Measurements from ENCODE around the gene RELN. TPM values are rescaled to one million over a fixed set of nuclear protein-coding genes. Genes with fewer than 3 reads are reported as not detected.

RELN gene
- total and polyA plus RNA-seq, 3 donors from 2014 or later: 3.8 to 5.8 (median 5.2) TPM

DNA sequence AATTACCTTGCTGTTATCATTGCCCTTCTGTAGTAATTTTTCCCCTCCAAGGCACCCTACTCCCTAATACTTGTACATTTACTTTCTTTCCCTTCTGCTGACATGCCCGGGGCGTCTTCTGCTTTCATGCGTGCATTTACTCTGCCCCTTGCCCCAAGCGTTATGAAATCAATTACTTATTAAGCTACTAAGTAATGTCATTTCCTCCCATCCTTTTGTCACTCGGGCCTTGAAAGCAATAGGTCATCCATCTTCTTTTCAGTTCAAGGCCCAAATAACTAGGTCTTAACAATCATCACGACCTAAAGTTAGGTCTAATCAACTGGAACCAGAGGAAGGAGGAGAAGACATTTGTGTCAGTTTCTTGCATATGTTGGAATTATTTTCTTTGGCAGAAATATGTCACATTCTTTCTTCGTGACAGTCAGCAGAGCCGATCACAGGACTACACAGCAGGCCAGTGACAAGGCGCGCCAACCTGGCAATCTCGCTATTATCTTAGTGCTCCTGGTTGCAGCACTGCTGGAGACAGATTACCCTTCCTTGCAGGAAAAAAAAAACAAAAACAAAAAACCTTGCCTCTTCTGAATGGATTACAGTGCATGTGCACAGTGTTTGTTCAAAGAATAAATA lies 179.2 kb downstream of the RELN start:
- WGBS, 2 donors: 58 to 69% methylated on average over 11 of the region's 11 CpGs
- intact Hi-C loops (cut with DNase I; ENCODE audit: low total_unique reads): no loop called here
- Histone ChIP-seq H3K27ac (no peak overlapping the region), H3K4me3 (no peak overlapping the region), H3K36me3 (ENCODE audit: low read depth, missing control alignments) (no peaks in the 10 kb centered on the region), H3K4me1 (no peaks in the 10 kb centered on the region), H3K9me3 (no peaks in the 10 kb centered on the region), H3K27me3 (no peaks in the 10 kb centered on the region)
- no peak for TF ChIP-seq POLR2A (IDR thresholded peaks at IDR 0.05)
- TF ChIP-seq, protein P1, sequence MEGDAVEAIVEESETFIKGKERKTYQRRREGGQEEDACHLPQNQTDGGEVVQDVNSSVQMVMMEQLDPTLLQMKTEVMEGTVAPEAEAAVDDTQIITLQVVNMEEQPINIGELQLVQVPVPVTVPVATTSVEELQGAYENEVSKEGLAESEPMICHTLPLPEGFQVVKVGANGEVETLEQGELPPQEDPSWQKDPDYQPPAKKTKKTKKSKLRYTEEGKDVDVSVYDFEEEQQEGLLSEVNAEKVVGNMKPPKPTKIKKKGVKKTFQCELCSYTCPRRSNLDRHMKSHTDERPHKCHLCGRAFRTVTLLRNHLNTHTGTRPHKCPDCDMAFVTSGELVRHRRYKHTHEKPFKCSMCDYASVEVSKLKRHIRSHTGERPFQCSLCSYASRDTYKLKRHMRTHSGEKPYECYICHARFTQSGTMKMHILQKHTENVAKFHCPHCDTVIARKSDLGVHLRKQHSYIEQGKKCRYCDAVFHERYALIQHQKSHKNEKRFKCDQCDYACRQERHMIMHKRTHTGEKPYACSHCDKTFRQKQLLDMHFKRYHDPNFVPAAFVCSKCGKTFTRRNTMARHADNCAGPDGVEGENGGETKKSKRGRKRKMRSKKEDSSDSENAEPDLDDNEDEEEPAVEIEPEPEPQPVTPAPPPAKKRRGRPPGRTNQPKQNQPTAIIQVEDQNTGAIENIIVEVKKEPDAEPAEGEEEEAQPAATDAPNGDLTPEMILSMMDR (IDR thresholded peaks at IDR 0.05): no peak
- DNase-seq: no peak

DNA sequence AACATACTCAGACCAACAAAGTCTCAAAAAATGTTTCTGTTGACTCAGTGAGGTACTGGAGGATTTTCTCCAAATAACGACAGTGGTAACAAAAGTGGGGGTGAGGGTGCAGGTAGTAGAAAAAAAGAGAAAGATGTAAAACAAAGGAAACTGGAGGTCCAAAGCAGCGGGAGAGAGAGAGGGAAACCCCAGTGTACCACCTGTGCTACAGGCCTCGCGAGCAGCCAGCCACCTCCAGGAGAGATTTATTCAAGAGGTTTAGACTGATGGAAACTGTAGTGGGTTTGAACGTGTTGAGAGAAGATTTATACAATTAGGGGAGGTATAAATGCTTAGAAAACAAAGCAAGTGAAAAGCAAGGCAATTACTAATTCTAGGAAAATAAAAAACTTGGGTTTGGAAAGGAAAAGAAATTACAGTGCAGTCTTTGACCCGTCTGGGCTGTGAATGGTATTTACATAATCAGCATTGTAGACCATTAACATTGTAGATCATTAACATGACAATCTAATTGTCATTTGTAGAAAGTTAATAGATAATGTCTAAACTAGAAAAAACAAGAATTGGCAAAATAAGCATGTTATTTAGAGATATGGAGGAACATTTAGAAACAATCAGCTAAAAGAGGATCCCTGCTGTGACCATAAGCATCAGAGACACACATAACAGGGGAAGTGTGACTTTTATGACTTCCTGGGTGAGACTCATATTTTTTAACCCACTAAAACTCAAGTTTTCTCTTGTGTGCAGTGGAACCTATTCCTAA lies 180.0 kb downstream of the RELN start:
- intact Hi-C loops (cut with DNase I; ENCODE audit: low total_unique reads): no loop called here
- DNase-seq: no peak
- Histone ChIP-seq H3K4me3 (no peak overlapping the region), H3K27me3 (no peaks in the 10 kb centered on the region), H3K27ac (no peak overlapping the region), H3K4me1 (no peaks in the 10 kb centered on the region), H3K36me3 (ENCODE audit: low read depth, missing control alignments) (no peaks in the 10 kb centered on the region), H3K9me3 (no peaks in the 10 kb centered on the region)
- WGBS, 2 donors: 71 to 77% methylated on average over 6 of the region's 6 CpGs
- TF ChIP-seq, protein P1 (IDR thresholded peaks at IDR 0.05): no peak
- TF ChIP-seq POLR2A (IDR thresholded peaks at IDR 0.05): no peak

DNA sequence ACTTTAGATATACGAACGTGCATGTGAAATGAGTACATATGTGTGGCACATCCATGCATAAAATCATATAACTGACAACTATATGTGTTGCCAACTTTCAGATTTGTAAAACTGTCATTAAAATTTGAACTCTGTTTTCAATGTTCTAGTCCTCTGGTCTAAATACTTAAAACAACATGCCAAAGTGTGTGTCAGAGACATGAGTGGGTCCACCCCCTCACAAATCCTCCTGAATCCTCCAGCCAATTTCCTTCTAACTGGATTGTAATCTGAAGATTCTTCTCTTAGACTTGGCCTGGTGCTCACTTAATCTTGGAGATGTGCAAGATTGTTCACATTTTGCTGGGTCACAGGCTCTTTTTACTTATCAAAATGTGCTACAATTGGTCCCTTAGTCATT lies 184.1 kb downstream of the RELN start:
- DNase-seq: no peak
- H3K27ac ChIP-seq: no peak overlapping the region
- H3K9me3 ChIP-seq: no peaks in the 10 kb centered on the region
- intact Hi-C loops (cut with DNase I; ENCODE audit: low total_unique reads): no loop called here
- WGBS, 2 donors: 88% methylated on average over 2 of the region's 2 CpGs
- no peaks in the 10 kb centered on the region for H3K27me3 ChIP-seq
- H3K4me1 ChIP-seq: no peaks in the 10 kb centered on the region
- H3K36me3 ChIP-seq (ENCODE audit: low read depth, missing control alignments): no peaks in the 10 kb centered on the region
- H3K4me3 ChIP-seq: no peak overlapping the region
- TF ChIP-seq POLR2A (IDR thresholded peaks at IDR 0.05): no peak
- TF ChIP-seq, protein P1 (IDR thresholded peaks at IDR 0.05): no peak

DNA sequence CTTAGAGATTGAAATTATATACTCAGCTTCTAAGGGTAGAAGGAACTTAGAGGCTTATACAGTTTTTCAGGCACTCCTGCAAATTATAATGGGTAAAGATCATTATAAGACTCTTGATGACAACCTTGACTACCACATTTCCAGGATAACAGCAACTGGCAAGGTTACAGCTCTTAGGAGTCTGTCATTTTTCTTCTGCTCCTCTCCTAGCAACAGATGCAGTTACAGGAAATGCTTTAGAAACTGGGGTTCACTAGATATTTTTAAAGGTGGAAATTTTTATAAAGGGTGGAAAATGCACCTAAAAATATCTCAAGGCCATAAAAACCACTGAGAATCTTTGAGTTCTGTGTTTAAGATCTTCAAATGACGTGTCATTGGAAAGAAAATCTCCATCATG lies 185.8 kb downstream of the RELN start:
- no peak overlapping the region for H3K27ac ChIP-seq
- H3K27me3 ChIP-seq: no peaks in the 10 kb centered on the region
- no peaks in the 10 kb centered on the region for H3K4me1 ChIP-seq
- H3K9me3 ChIP-seq: no peaks in the 10 kb centered on the region
- TF ChIP-seq POLR2A (IDR thresholded peaks at IDR 0.05): no peak
- TF ChIP-seq, protein P1 (IDR thresholded peaks at IDR 0.05): no peak
- no peaks in the 10 kb centered on the region for H3K36me3 ChIP-seq (ENCODE audit: low read depth, missing control alignments)
- H3K4me3 ChIP-seq: no peak overlapping the region
- no peak for DNase-seq
- intact Hi-C loops (cut with DNase I; ENCODE audit: low total_unique reads): no loop called here
- WGBS, 2 donors: 48 to 64% methylated on average over 1 of the region's 1 CpG

All from testis (tissue), 3 donors.